ENCODE results near the gene MAP4K2. TPM values are rescaled to one million over a fixed set of nuclear protein-coding genes. Genes with fewer than 3 reads are reported as not detected.

The MAP4K2 gene
- total RNA-seq, 4 donors from 2014 or later, result 13.6 to 20.4 (median 15.3) TPM

- no peak overlapping the region for H3K4me3 ChIP-seq
- H3K27me3 ChIP-seq, result no peaks in the 10 kb centered on the region
- no peak overlapping the region for H3K27ac ChIP-seq
- TF ChIP-seq CTCF (IDR thresholded peaks at IDR 0.05), result no peak
- TF ChIP-seq POLR2AphosphoS5 (IDR thresholded peaks at IDR 0.05), result no peak
- no peak for TF ChIP-seq POLR2A (IDR thresholded peaks at IDR 0.05)
- no peak for TF ChIP-seq EP300 (IDR thresholded peaks at IDR 0.05)
- H3K36me3 ChIP-seq, result peaks cover 63% of the 10 kb centered on the region
- no peaks in the 10 kb centered on the region for H3K9me3 ChIP-seq
- DNase-seq (ENCODE audit: low spot score in 2 of 2), result no peak
- H3K4me1 ChIP-seq, result peaks cover 25% of the 10 kb centered on the region
- 80% methylated on average over 1 of the region's 16 CpGs for WGBS
These were observed 33.5 kb upstream of the MAP4K2 start for GRCh38 chr11:64836448-64837072.

DNA sequence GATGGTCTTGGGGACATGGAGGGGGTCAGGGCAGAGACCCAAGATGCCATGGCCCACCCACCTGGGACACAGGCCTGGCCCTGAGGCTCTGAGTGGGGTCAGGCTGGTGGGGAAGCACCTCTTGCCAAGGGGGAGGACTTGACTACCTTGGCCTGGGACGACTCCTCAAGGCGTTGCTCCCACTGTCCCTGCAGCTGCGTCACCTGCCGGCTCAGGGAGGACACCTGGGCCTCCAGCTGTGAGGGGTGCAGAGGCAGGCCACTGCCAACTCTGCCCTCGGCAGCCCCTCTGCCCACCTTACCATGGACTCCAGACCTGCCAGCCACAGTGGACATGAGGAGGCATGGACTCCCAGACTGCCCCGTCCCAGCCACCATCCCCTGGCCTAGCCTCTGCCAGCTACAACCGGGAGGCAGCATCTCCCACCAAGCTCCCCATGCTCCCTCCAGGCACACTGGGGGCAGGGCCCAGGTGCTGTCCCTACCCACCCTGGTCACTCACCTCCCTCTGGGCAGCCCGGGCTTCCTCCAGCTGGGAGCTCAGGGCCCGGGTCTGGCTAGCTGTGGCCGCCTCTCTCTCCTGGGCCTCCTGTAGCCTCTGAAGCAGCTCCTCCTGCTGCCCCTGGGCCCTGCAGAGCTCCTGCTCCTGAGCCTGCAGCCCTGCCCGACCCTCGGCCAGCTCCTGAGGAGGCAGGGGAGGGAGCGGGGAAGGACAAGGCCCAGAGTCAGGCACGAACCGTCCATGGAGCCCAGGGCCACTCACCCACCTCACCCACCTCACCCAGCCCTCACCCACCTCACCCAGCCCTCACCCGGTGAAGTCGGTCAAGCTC is 32.8 kb upstream of the MAP4K2 start:
- no peaks in the 10 kb centered on the region for H3K27me3 ChIP-seq
- TF ChIP-seq POLR2AphosphoS5 (IDR thresholded peaks at IDR 0.05) (no peak), CTCF (IDR thresholded peaks at IDR 0.05) (no peak), EP300 (IDR thresholded peaks at IDR 0.05) (no peak), POLR2A (IDR thresholded peaks at IDR 0.05) (no peak)
- 80% methylated on average over 5 of the region's 17 CpGs for WGBS
- H3K27ac ChIP-seq, result peak overlapping the region; percentile 72
- H3K4me1 ChIP-seq, result peaks cover 25% of the 10 kb centered on the region
- no peak overlapping the region for H3K4me3 ChIP-seq
- peak in 1 of 2 donors; percentile 61 for DNase-seq (ENCODE audit: low spot score in 2 of 2)
- no peaks in the 10 kb centered on the region for H3K9me3 ChIP-seq
- H3K36me3 ChIP-seq, result peaks cover 71% of the 10 kb centered on the region

GRCh38 chr11:64834723-64835615 is 32.0 kb upstream of the MAP4K2 start:
- Histone ChIP-seq H3K27ac (peak overlapping the region; percentile 72), H3K36me3 (peaks cover 73% of the 10 kb centered on the region), H3K27me3 (no peaks in the 10 kb centered on the region), H3K4me3 (no peak overlapping the region), H3K4me1 (peaks cover 25% of the 10 kb centered on the region), H3K9me3 (no peaks in the 10 kb centered on the region)
- 65% methylated on average over 12 of the region's 29 CpGs for WGBS
- DNase-seq (ENCODE audit: low spot score in 2 of 2), result peak in 1 of 2 donors; percentile 62
- TF ChIP-seq POLR2A (IDR thresholded peaks at IDR 0.05) (no peak), CTCF (IDR thresholded peaks at IDR 0.05) (no peak), EP300 (IDR thresholded peaks at IDR 0.05) (no peak), POLR2AphosphoS5 (IDR thresholded peaks at IDR 0.05) (no peak)

DNA sequence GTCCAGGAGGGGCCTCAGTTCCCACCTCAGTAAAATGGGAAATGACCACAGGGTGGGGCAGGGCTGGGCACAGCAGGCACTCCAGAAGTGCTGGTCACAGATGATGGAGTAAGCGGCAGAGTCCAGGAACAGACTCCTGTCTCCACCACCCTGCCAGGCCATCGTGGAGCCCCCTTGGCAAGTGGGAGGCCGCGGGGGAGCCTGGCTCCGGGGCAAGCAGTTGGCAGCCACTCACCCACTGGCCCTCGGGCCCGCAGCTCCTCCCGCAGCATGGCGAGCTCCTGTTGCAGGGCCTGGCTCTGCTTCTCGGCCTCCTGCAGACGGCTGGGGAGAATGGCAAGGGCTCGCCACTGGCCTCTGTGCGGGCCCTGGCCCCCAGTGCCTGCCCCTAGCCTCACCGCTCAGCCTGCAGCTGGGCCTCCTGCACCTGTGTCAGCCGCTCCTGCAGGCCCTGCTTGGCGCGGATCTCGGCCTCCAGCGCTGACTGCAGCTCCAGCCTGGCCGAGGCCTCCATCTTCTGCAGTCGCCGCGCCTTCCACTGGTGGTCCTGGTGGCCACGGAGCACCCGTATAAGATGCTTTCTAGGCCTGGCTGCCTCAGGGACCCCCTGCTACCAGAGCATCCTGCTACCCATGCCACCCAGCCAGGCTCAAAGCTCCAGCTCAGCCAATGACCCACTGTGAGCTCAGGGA is 31.2 kb upstream of the MAP4K2 start:
- Histone ChIP-seq H3K4me3 (no peak overlapping the region), H3K4me1 (peaks cover 25% of the 10 kb centered on the region), H3K9me3 (no peaks in the 10 kb centered on the region), H3K36me3 (peaks cover 73% of the 10 kb centered on the region), H3K27ac (no peak overlapping the region), H3K27me3 (no peaks in the 10 kb centered on the region)
- 95% methylated on average over 23 of the region's 25 CpGs for WGBS
- TF ChIP-seq POLR2A (IDR thresholded peaks at IDR 0.05) (no peak), CTCF (IDR thresholded peaks at IDR 0.05) (no peak), EP300 (IDR thresholded peaks at IDR 0.05) (no peak), POLR2AphosphoS5 (IDR thresholded peaks at IDR 0.05) (no peak)
- peak in 1 of 2 donors; percentile 55 for DNase-seq (ENCODE audit: low spot score in 2 of 2)

All from suprapubic skin (tissue), 4 donors.